Breast epithelium (tissue), 4 donors: Measurements from ENCODE around the gene AFAP1. TPM values are rescaled to one million over a fixed set of nuclear protein-coding genes. Genes with fewer than 3 reads are reported as not detected.
A peak's percentile ranks its signal among the peaks of the same experiment; 100 is the strongest.

Experiments
- DNase-seq, 2 donors: peaks; one replicate each; pipeline ENCODE4 v3.0.0-alpha.2; 2019; ENCODE audit warnings: low spot score in 2 of 2
- H3K27ac ChIP-seq, 2 donors: fragments of 200-600 bp; sonication (generic) in 1 of 2; one replicate each; pipeline ENCODE4 v1.5.1; 2016 to 2019; ENCODE audit warnings: mild to moderate bottlenecking in 1 of 2
- H3K27me3 ChIP-seq, 2 donors: fragments of 200-600 bp; sonication (generic) in 1 of 2; one replicate each; pipeline versions ENCODE4 v1.5.1 to v1.6.0; 2017 to 2019; ENCODE audit warnings: control low read depth in 1 of 2, mild to moderate bottlenecking in 1 of 2
- H3K36me3 ChIP-seq: fragments of 200-600 bp; one replicate; pipeline ENCODE4 v1.5.1; 2019
- H3K4me1 ChIP-seq, 2 donors: fragments of 200-600 bp; sonication (generic); one replicate each; pipeline ENCODE4 v1.5.1; 2016 to 2019; ENCODE audit warnings: control low read depth in 1 of 2
- H3K4me3 ChIP-seq, 3 donors: fragments of 200-600 bp; sonication (generic); 1 replicate in 2 of 3; 2 replicates in 1 of 3; pipeline ENCODE4 v1.5.1; 2016 to 2019; ENCODE audit warnings: mild to moderate bottlenecking in 3 of 3, moderate library complexity in 2 of 3
- H3K9me3 ChIP-seq, 2 donors: fragments of 200-600 bp; sonication (generic) in 1 of 2; one replicate each; pipeline ENCODE4 v1.5.1; 2016 to 2019; ENCODE audit warnings: control low read depth in 1 of 2
- POLR2A ChIP-seq: fragments of 450-650 bp; IDR thresholded peaks from one replicate; pipeline ENCODE4 v1.6.1; 2016; ENCODE audit warnings: antibody characterized with exemption, mild to moderate bottlenecking, moderate library complexity
- POLR2AphosphoS5 ChIP-seq, 3 donors: sonication (generic); formaldehyde crosslinking; IDR thresholded peaks; one replicate each; pipeline ENCODE4 v1.6.1; 2017; ENCODE audit warnings: antibody characterized with exemption in 3 of 3
- intact Hi-C: fragments of 100-400 bp; cut with DNase I; formaldehyde crosslinking; loops from one replicate; pipeline ENCODE4 v1.15.1; 2023; ENCODE audit warnings: low total_unique reads
- total RNA-seq, 3 donors: library from RNA; depleted of rRNA; stranded (reverse); fragments of >200 nt; gene quantifications; one replicate each; pipeline ENCODE4 v1.1.0, GENCODE V29; 2016
- TF ChIP-seq, protein P1 (sequence below), 3 donors: fragments of 450-650 bp; IDR thresholded peaks; one replicate each; pipeline ENCODE4 v1.5.1; 2016 to 2017; ENCODE audit warnings: antibody characterized with exemption in 3 of 3, mild to moderate bottlenecking in 3 of 3, moderate library complexity in 3 of 3

The AFAP1 gene
- total RNA-seq, 3 donors from 2014 or later, result 14.5 to 21.6 (median 16.6) TPM

DNA sequence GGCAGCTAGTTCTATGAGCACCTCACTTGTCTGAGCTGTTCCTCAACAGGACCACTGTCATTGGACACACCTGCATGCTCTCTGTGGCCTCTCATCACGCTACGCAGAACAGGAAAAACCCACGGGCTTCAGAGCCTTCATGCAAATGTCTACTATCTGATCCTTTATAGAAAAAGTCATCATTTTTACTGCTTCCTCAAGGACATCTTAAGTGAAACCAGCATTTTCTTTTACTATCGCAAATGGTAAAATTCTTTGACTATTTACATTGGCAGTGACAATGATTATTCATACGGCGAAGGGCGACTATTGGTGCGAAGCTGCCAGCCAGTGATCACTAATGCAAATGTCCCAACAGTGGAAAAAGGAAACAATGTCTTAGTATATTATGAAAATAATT is 147.0 kb downstream of the AFAP1 start:
- DNase-seq, result no peak
- intact Hi-C loops, result no loop called here
- H3K4me3 ChIP-seq, result no peak overlapping the region
- H3K36me3 ChIP-seq, result no peaks in the 10 kb centered on the region
- no peak overlapping the region for H3K27ac ChIP-seq
- TF ChIP-seq, protein P1, sequence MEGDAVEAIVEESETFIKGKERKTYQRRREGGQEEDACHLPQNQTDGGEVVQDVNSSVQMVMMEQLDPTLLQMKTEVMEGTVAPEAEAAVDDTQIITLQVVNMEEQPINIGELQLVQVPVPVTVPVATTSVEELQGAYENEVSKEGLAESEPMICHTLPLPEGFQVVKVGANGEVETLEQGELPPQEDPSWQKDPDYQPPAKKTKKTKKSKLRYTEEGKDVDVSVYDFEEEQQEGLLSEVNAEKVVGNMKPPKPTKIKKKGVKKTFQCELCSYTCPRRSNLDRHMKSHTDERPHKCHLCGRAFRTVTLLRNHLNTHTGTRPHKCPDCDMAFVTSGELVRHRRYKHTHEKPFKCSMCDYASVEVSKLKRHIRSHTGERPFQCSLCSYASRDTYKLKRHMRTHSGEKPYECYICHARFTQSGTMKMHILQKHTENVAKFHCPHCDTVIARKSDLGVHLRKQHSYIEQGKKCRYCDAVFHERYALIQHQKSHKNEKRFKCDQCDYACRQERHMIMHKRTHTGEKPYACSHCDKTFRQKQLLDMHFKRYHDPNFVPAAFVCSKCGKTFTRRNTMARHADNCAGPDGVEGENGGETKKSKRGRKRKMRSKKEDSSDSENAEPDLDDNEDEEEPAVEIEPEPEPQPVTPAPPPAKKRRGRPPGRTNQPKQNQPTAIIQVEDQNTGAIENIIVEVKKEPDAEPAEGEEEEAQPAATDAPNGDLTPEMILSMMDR (IDR thresholded peaks at IDR 0.05), result no peak
- TF ChIP-seq POLR2AphosphoS5 (IDR thresholded peaks at IDR 0.05) (no peak), POLR2A (no peak)
- no peaks in the 10 kb centered on the region for H3K27me3 ChIP-seq
- H3K4me1 ChIP-seq, result no peaks in the 10 kb centered on the region
- H3K9me3 ChIP-seq, result no peaks in the 10 kb centered on the region

DNA sequence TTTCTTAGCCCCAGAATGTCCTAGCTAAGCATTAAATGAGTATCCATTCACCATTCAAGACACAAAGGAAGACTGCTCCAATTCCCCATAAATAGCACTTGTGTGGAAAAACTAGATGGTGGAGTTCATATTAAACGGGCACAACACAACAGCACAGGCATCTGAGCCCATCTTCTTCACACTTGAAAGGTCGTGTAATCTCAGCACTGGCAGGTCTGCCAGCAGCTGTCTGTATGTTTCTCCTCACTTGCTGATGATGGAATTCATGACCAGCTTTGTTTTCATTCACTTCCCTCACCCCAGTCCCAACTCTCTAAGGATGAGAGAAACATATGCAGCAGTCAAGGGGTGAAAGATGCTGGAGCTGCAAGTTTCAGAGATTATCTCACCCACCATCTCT is 148.7 kb downstream of the AFAP1 start:
- intact Hi-C loops, result no loop called here
- H3K36me3 ChIP-seq, result no peaks in the 10 kb centered on the region
- H3K9me3 ChIP-seq, result no peaks in the 10 kb centered on the region
- H3K27ac ChIP-seq, result no peak overlapping the region
- H3K4me1 ChIP-seq, result no peaks in the 10 kb centered on the region
- no peak for TF ChIP-seq POLR2A
- no peak for TF ChIP-seq POLR2AphosphoS5 (IDR thresholded peaks at IDR 0.05)
- TF ChIP-seq, protein P1 (IDR thresholded peaks at IDR 0.05), result no peak
- no peak overlapping the region for H3K4me3 ChIP-seq
- no peak for DNase-seq
- H3K27me3 ChIP-seq, result no peaks in the 10 kb centered on the region

DNA sequence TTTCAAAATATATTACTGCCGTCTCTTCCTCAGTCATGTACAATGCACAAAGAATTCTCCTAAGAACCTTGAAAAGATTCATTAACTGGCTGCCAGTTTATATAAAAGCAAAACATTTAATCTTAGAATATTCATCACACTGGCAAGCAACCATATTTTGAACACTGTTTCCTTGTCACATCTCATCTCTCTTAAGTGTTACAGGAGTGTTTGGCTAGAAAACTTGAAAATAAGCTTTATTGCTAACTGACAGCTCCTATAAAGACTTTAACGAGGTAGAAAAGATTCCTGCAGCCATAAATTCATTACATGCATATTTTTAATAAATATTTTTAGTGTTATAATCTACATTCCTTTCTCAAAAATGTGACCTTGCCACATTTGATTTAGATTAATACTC is 149.6 kb downstream of the AFAP1 start:
- H3K27ac ChIP-seq, result no peak overlapping the region
- intact Hi-C loops, result no loop called here
- TF ChIP-seq POLR2AphosphoS5 (IDR thresholded peaks at IDR 0.05) (no peak), POLR2A (no peak)
- TF ChIP-seq, protein P1 (IDR thresholded peaks at IDR 0.05), result no peak

DNA sequence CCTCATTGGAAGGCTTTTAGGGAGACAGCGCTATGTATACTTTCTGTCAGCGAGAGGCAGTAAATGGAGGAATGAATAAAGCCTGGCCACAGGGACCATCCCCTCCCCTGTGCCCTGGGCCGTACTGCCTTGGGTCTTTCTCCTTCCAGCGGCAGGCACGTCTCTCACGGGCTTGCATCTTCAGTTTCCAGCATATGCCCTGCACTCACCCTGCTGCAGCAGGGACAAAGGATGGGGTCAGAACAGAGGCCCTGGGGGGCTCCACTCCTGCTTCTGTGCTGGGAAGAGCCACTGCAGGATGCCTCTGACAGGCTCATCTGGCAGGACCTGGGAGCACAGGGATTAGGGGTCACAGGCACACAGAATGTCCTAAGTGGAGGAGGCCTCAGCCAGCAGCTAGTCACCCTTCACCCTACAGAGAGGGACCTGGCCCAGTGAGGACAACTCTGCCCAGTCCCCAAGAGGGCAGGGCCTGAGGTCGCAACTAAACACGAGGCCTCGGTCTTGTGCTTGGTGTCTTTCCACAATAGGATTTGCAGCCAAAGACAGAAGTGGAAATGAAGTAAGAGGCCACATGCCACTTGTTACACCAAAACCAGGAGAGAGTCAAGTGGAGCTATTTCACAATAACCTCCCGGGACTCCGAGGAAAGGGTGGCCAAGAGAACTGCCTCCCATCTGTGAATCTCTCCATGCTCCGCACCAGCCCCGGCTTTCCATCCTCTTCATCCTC is 150.8 kb downstream of the AFAP1 start:
- H3K27me3 ChIP-seq, result no peaks in the 10 kb centered on the region
- no peak for TF ChIP-seq POLR2A
- TF ChIP-seq POLR2AphosphoS5 (IDR thresholded peaks at IDR 0.05), result peak in 1 of 3 donors; percentile 41
- H3K4me1 ChIP-seq, result no peaks in the 10 kb centered on the region
- no peak for DNase-seq
- intact Hi-C loops, result no loop called here
- H3K36me3 ChIP-seq, result no peaks in the 10 kb centered on the region
- H3K4me3 ChIP-seq, result no peak overlapping the region
- H3K27ac ChIP-seq, result peak overlapping the region in 1 of 2 donors; percentile 74
- H3K9me3 ChIP-seq, result no peaks in the 10 kb centered on the region

More for the DNA sequence above, 149.6 kb downstream of the AFAP1 start:
- no peak for DNase-seq
- Histone ChIP-seq H3K36me3 (no peaks in the 10 kb centered on the region), H3K9me3 (no peaks in the 10 kb centered on the region), H3K4me3 (no peak overlapping the region), H3K4me1 (no peaks in the 10 kb centered on the region), H3K27me3 (no peaks in the 10 kb centered on the region)

DNA sequence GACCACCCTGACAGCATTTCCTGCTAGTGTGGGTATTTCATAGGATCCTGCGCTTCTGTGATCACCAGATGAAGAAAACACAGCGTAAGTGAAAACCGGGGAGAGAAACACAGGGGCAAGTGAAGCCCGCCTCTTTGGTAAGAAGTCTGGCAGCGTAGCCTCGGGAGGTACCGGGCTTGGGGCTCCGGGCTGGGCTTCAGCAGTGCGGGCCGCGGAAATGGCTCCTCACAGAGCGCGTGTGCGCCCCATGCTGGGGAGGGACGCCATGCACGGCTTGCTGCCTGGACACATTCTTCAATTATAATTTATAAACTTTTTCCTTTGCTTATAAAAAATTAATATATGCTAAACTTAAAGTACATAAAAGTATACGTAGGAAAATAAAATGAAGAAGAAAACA is 151.5 kb downstream of the AFAP1 start:
- Histone ChIP-seq H3K27me3 (no peaks in the 10 kb centered on the region), H3K9me3 (no peaks in the 10 kb centered on the region), H3K36me3 (no peaks in the 10 kb centered on the region), H3K4me3 (no peak overlapping the region), H3K4me1 (no peaks in the 10 kb centered on the region), H3K27ac (no peak overlapping the region)
- TF ChIP-seq, protein P1 (IDR thresholded peaks at IDR 0.05), result no peak
- no peak for TF ChIP-seq POLR2AphosphoS5 (IDR thresholded peaks at IDR 0.05)
- TF ChIP-seq POLR2A, result no peak
- DNase-seq, result no peak
- intact Hi-C loops, result no loop called here
